Measurements from ENCODE around the gene CCDC117.

Gene CCDC117

DNA sequence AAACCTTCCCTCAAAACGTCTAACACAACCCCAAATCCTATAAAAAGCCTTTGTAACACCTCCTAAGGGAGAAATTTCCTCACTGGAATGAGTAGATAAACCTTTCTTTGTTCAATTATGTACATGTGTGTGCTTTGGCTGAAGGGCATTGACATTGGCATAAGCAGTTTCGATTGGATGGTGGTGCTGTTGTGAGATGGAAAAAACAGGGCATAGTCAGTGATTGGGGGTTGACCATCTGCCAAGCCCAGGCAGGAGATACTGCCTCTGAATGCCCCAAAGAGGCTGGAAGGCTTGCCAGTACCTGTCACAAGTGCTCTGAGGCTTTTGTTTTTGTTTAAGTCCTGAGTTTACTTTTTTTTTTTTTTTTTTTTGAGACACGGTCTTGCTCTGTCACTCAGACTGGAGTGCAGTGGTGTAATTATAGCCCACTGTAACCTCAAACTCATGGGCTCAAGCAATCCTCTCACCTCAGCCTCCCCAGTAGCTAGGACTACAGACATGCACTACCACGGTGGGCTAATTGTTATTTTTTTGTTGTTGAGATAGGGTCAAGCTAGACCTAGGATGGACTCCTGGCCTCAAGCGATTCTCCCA is 1.2 kb upstream of the CCDC117 start:
- DNase-seq, result no peak

GRCh38 chr22:28773461-28773867 is 969 bp downstream of the CCDC117 start:
- no peak for DNase-seq

DNA sequence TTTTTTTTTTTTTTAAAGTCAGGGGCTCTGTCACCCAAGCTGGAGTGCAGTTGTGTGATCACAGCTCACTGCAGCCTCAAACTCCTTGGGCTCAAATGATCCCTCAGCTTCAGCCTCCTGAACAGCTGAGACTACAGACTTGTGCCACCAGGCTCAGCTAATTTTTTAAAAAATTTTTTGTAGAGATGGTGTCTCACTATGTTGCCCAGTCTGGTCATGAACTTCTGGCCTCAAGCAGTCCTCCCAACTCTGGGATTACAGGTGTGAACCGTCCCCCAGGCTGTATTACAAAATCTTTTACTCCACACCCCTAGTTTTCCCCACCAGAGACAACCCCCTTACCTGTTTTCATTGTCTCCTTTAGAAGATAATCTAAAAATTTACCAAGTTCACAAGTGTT is 1.9 kb downstream of the CCDC117 start:
- DNase-seq, result no peak

DNA sequence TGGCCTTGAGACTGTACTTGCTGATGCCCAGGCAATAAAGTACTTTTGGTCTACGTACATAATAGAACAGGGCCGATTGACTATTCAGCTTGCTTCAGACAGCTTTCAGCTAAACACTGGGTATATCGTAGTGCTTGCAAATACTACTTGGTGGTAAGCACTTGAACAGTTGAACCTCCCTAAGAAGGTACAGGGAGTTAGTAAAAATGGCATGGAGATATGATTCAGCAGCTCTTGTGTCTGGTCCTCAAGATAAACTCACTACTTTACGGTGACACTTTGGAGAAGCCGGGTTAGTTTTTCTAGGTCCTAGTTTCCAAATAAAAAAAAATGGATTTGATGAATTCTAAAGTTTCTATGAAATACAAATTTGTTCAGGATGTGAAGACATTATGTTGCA is 7.3 kb downstream of the CCDC117 start:
- no peak for DNase-seq

GRCh38 chr22:28780296-28780695 is 7.8 kb downstream of the CCDC117 start:
- DNase-seq, result no peak

- no peak for DNase-seq
These were observed 11.5 kb downstream of the CCDC117 start for GRCh38 chr22:28783786-28784671.

DNA sequence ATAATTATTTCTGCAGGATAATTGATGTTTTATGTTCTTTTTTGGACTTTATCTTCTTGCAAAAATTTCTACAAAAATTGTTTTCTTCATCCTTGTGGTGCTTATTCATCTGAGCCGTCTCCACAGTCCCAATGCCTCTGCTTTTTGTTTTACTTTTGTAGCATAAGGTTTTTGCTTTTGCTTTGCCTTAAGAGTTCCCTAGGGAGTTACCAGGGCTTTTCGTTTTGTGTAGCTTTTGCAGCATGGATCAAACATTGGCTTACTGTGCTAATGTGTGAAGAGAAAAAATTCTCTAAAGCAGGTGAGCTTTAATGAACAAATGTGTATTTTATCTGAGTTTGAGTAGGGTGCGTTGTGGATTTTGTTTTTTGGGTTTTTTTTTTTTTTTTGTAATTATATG is 16.1 kb downstream of the CCDC117 start:
- DNase-seq, result no peak

DNA sequence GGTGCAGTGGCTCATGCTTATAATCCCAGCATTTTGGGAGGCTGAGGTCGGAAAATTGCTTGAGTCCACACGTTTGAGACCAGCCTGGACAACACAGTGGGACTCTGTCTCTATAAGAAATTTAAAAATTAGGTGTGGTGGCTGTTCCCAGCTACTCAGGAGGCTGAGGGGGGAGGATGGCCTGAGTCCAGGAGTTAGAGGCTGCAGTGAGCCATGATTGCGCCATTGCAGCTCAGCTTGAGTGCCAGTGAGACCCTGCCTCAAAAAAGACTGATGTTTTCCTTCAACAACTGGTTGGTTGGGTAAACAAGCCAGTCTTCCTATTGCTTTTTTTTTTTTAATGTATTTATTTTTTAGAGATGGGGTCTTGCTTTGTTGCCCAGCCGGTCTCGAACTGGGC is 18.6 kb downstream of the CCDC117 start:
- DNase-seq, result no peak

DNA sequence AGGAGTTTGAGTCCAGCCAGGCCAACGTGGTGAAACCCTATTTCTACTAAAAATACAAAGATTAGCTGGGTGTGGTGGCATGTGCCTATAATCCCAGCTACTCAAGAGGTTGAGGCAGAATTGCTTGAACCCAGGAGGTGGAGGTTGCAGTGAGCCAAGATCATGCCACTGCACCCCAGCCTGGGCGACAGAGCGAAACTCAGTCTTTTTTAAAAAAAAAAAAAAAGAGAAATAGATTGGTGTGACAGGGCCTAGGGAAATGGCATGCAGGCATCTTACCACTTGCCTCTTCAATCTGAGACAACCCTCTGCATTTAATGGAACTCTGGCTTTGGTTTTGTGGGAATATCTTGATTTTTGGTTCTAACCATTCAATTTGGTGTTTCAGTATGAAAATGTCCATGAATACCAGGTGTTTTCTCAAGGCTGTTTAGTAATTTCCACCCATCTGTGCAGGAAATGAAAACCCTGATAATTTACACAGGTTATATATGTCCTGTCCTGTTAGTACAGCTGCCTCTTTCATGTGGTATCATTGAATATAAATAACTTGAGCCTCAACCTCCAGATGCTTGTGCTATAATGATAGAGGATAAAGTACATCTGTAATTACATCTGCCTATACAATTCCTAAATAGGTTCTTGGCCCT is 19.5 kb downstream of the CCDC117 start:
- peak; percentile 42 for DNase-seq

DNA sequence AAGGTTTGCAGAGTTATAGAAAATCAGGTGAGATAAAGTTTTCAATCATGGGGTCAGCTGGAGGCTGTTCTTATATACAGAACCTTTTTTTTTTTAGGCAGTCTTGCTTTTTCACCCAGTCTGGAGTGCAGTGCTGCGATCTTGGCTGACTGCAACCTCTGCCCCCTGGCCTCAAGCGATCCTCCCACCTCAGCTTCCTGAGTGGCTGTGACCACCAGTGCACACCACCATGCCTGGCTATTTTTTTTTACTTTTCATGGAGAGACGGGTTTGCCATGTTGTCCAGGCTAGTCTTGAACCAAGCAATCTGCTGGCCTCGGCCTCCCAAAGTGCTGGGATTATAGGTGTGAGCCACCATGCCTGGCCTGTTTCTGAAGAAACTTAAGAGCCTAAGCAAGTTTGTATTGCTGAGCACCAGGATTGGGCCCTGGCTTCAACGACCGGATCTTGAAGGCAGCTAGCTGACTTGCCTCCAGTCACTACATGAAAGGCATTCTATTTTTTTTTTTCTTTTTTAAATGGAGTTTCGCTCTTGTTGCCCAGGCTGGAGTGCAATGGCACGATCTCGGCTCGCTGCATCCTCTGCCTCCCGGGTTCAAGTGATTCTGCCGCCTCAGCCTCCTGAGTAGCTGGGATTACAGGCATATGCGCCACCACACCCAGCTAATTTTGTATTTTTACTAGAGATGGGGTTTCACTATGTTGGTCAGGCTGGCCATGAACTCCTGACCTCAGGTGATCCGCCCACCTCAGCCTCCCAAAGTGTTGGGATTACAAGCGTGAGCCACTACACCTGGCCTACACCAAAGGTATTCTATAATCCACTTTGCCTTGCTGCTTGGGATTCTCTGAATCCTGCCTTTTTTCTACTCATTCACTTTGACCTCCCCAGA is 20.2 kb downstream of the CCDC117 start:
- DNase-seq, result no peak

DNA sequence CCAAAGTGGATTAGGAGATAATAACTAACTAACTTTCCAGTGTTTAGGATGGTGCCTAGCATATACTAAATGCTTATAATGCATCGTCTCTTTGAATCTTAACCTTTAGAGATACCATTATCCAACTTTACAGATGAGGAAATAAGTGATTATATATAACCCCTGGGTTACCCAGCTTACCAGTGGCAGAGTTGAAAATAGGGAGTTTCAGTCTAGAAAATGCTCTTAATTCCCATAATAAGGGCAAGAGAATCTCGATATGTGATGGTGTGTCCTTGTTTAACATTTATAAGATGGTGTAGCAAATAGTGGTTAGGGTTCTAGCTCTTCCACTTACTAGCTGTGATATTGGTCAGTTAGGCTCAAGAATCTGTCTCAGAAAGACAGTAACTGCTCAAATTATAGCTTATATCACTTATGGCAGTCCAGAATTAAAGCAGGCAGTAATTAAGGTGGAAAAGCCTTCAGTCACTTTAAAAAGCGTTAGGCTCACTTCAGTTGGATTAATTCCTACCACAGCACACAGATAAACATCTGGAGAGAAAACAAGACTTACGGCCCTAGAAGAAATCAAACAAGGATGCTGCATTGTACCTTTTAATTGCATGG is 21.6 kb downstream of the CCDC117 start:
- no peak for DNase-seq

DNA sequence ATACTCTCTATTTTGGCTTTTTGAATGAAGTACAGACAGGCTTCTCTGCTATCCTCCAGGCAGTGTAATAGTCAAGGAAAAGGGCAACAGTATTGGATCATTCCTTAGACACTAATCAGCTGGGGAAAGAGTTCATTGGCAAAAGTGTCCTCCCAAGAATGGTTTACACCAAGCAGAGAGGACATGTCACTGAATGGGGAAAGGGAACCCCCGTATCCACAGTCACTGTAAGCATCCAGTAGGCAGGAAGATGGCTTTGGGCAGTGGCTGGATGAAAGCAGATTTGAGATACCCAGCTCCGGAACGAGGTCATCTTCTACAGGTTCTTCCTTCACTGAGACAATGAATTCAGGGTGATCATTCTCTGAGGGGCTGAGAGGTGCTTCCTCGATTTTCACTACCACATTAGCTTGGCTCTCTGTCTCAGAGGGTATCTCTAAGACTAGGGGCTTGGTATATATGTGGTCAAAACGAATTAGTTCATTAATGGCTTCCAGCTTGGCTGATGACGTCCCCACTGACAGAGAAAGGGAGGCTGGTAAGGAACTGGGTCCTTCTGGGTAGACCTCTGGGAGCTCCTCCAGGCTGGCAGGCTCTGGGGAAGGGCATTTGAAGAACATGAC is 22.7 kb downstream of the CCDC117 start:
- no peak for DNase-seq

DNA sequence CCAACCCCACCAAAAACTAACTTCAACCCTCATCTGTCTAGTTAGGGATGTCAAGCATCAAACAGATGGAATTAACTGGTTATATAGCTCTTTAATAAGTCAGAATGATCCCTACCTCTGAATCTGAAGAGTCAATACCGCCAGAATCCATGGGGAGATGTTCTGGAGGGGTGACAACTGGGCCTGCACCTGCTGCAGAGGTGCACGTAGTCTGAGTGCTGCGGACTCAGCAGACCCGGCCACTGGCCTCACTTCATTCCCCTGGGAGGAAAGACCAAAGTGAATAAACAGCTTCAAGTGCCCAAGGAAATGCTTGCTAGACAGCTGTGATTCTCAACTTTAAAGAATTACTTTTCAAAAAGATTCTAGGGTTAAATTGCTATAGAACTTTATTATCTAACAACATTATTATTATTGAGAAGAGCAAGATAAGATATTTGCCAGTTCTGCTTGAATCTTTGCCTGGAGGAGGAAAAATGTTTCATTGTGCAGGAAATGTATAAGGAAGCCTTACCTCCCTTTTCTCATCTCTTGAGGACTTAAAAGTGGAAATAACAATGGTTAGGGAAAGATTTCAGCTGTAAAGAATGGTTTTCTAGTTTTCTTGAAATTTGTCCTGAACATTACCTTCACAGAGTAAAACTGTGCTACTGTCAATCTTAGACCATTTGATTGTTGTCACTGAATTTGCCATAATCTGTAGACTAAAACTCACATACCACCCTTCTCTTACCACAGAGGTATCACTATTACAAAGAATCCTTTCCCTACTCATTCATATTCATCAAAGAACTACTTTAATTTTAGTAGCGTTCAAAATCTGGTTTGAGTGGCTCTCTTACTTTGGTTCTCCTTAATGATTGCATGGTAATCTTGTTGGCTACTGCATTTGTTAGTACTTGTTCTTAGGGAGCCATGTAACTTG is 23.7 kb downstream of the CCDC117 start:
- DNase-seq, result no peak

DNA sequence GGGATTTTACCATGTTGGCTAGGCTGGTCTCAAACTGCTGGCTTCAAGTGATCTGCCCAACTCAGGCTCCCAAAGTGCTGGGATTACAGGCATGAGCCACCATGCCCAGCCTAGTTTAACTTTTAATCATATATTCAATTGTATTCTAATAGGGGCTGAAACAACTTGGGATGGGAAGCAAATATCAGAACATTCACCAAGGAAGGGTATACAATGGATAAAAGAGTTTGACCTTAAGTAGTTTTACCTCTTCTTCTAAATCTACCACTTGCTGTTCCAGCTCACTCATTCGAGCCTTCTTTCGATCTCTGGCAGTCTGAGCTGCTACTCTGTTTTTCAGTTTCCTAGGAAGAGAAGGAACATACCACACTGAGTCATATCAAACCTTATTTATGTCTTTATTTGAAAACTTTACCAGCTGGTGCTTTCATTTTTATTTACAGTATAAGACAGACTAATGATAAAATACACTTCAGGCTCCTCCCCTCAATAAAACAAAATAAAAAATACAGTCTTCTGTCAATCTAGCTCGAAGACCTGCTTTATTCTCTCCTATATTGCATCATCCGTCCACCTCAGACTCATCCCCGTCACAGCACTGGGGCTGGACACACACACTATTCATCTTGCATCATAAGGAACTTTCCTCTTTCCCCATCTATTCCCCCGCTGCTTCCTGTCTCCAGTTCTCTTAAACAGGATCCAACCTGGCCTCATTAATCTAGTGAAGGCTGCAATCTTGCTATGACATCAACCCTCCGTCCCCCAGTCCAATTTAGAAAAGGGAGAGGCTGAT is 26.5 kb downstream of the CCDC117 start:
- no peak for DNase-seq

GRCh38 chr22:28799606-28800307 is 27.3 kb downstream of the CCDC117 start:
- no peak for DNase-seq

DNA sequence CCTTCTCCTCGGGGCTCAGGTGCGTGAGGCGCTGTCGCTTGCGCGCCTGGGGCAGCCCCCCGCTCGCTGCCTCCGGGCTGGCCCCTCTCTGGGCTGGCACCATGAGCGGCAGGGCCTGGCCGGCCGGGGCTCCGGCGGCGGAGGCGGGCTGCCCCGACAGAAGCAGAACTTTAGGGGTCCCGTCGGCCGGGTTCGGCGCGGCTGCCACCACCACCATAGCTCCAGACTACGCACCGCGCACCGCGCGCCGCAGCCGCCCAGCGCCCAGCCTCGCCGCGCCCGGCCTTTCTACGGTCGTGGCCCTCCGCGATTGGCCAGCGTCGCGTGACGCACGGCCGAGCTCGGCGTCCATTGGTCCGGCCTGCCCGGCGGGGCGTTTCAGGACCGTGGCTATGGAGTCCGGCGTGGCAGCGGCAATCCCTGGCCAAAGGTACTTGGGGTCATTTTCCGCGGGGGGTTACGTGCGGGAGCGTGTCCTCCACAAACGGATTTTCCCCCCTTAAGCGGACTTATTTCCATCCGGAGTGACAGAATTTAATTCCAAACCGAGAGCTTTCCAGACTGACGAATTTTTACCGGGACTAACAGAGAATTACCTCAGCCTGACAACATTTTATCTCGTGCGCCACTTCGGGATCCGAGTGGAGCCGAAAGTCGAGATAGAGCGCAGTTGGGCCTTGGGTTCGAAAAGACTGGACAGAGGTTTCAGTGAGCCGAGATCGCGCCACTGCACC is 28.0 kb downstream of the CCDC117 start, which contains the start of gene XBP1:
Gene XBP1, minus strand, starts transcription at position 262 of the 734 bp plus-strand sequence.
- DNase-seq, result no peak

- DNase-seq, result no peak
These were observed 29.5 kb downstream of the CCDC117 start for GRCh38 chr22:28801845-28802594.

Measured in NCI-H2081 treated with DMSO at 0.1 percent for 48 hours (cell line).